GM06990 (cell line): ENCODE measurements around the gene DENND5B.
"Not testable (repeated sequence)": the region's sequence is repeated elsewhere in the genome, so short reads cannot be mapped to it uniquely, and the experiment has no call there.

Experiments used
- DNase-seq: peaks from one replicate; pipeline ENCODE4 v3.0.0-alpha.2; 2011; ENCODE audit not compliant: insufficient read length; ENCODE audit errors: extremely low read depth
- H3K27me3 ChIP-seq: replicated peaks from 2 replicates; pipeline ENCODE4 v1.6.0; 2011; ENCODE audit warnings: low read length; ENCODE audit not compliant: control insufficient read depth, insufficient read depth
- H3K36me3 ChIP-seq: 2 replicates; pipeline ENCODE4 v1.5.1; 2011; ENCODE audit warnings: low read length; ENCODE audit not compliant: control insufficient read depth, insufficient read depth
- H3K4me3 ChIP-seq: replicated peaks from 2 replicates; pipeline ENCODE4 v1.5.1; 2011; ENCODE audit warnings: low read depth, mild to moderate bottlenecking, control low read depth, low read length
- TF ChIP-seq, protein P1 (sequence below): IDR thresholded peaks from 2 replicates; pipeline ENCODE4 v1.5.1; 2011; ENCODE audit warnings: low read length, control low read depth, mild to moderate bottlenecking, inconsistent platforms; ENCODE audit not compliant: insufficient read depth, poor library complexity, severe bottlenecking

Gene DENND5B

DNA sequence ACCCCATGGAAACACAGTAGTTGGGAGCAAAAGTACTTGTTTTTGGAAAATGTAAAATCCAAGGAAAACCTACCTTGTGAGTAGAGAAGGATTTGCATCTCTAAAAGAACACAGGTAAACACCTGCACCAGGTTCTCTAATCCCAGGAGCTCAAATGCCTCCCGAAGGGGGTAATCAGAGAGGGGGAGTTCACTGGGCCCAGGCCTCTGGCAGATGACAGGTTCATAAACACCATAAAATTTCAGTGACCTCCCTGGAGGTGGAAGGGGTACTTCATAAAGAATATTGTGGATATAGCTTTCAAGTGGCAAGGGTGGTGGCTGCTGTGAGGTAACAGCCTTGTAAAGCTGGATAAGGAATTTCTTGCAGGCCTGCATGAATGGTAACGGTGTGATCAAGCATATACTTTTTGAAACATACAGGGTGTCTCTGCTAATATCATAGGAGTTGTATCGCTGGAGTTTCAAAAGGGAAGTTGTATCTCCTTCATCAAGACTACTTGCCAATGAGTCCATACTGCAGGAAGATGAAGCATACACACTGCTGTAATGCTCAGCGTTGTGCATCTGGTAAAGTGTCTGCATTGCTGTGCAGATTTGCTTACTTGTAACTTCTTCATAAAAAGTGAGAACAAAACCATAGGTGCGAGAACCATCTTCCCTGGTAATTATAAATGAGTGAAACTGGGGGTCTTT, 111.3 kb downstream of the DENND5B start:
- Histone ChIP-seq H3K4me3 (no peak overlapping the region), H3K36me3 (no peaks in the 10 kb centered on the region; the same call in none of the 2 replicates), H3K27me3 (no peaks in the 10 kb centered on the region)
- no peak for DNase-seq
- TF ChIP-seq, protein P1, sequence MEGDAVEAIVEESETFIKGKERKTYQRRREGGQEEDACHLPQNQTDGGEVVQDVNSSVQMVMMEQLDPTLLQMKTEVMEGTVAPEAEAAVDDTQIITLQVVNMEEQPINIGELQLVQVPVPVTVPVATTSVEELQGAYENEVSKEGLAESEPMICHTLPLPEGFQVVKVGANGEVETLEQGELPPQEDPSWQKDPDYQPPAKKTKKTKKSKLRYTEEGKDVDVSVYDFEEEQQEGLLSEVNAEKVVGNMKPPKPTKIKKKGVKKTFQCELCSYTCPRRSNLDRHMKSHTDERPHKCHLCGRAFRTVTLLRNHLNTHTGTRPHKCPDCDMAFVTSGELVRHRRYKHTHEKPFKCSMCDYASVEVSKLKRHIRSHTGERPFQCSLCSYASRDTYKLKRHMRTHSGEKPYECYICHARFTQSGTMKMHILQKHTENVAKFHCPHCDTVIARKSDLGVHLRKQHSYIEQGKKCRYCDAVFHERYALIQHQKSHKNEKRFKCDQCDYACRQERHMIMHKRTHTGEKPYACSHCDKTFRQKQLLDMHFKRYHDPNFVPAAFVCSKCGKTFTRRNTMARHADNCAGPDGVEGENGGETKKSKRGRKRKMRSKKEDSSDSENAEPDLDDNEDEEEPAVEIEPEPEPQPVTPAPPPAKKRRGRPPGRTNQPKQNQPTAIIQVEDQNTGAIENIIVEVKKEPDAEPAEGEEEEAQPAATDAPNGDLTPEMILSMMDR, result no peak

DNA sequence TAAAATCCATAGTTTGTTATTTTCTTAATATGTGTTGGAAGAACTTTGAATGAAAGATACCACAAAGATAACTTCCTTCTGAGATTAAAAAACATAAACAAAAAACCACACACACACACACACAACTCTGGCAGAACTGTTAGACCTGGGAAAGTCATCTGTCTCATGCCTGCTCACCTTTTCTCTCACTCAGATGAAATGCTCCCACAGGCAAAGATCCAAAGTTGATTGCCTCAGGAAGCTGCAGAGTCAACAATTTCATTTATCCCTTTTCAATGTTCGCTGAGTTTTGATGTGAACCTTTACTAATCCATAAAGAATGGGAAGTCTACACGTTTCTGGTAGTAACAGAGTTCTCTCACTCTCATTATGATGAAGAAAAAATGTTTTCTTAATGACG, 112.0 kb downstream of the DENND5B start:
- TF ChIP-seq, protein P1, result no peak
- DNase-seq, result no peak
- no peak overlapping the region for H3K4me3 ChIP-seq
- no peaks in the 10 kb centered on the region; the same call in none of the 2 replicates for H3K36me3 ChIP-seq
- no peaks in the 10 kb centered on the region for H3K27me3 ChIP-seq

DNA sequence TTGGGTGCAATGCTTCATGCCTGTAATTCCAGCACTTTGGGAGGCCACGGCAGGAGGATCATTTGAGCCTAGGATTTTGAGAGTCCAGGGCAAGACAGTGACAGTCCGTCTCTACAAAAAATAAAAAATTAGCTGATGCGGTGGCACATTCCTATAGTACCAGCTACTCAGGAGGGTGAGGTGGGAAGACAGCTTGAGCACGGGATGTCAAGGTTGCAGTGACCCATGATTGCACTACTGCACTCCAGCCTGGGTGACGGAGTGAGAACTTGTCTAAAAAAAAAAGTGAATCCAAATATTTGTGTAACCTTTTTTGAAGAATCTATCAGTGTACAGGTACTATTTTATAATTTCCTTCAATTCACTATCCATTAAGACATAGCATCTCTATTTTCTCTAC, 112.5 kb downstream of the DENND5B start:
- Histone ChIP-seq H3K36me3 (no peaks in the 10 kb centered on the region; the same call in none of the 2 replicates), H3K27me3 (no peaks in the 10 kb centered on the region), H3K4me3 (no peak overlapping the region)
- TF ChIP-seq, protein P1, result no peak
- no peak for DNase-seq

DNA sequence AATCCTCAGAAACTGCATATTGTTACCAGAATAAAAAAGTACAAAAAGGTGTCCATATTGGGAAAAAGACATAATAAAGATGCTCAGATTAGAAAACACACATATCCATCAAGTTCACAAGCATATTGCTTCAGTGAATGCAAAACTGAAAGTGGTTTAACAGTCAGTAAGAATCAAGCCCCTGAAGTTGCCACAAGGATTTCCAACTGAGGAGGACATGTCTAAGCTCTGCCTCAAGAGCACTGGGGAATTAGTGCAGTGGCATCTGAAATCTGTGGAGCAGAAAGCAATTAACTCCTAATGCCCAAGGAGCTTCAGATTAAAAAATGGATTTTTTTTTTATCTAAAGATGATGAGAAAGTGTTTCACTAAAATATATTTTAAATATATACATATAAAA, 113.2 kb downstream of the DENND5B start:
- H3K4me3 ChIP-seq, result no peak overlapping the region
- no peak for DNase-seq
- TF ChIP-seq, protein P1, result no peak

DNA sequence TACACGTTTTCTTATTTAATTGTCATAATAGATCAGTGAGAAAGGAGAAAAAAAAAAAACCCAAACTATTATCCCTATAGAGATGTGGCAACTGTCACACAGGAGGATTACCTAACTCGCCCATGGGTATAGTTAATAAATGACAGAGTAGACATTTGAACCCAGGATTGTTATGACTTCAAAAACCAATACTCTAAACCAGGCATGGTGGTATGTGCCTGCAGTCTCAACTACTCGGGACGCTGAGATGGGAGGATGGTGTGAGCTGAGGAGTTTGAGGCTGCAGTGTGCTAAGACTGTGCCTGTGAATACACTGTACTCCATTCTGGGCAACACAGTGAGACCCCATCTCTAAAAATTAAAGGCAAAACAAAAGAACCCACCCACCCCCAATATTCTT, 114.5 kb downstream of the DENND5B start:
- H3K4me3 ChIP-seq, result no peak overlapping the region
- no peaks in the 10 kb centered on the region; the same call in 1 of the 2 replicates for H3K36me3 ChIP-seq
- TF ChIP-seq, protein P1, result no peak
- H3K27me3 ChIP-seq, result no peaks in the 10 kb centered on the region
- no peak for DNase-seq

More for the DNA sequence above, 113.2 kb downstream of the DENND5B start:
- Histone ChIP-seq H3K27me3 (no peaks in the 10 kb centered on the region), H3K36me3 (no peaks in the 10 kb centered on the region; the same call in 1 of the 2 replicates)

DNA sequence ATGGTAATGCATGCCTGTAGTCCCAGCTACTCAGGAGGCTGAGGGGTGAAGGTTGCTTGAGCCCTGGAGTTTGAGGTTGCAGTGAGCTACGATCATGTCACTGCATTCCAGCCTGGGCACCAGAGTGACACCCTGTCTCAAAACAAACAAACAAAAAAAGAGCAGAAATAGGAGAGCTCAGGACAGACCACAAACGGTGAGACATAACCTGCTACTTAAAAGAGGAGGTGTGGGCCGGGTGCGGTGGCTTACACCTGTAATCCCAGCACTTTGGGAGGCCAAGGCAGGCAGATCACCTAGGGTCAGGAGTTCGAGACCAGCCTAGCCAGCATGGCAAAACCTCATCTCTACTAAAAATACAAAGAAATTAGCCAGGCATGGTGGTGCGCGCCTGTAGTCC, 115.3 kb downstream of the DENND5B start:
- DNase-seq, H3K36me3 ChIP-seq, H3K4me3 ChIP-seq, H3K27me3 ChIP-seq: not testable (repeated sequence)
